ENCODE data around the gene GAA.
"Not testable (repeated sequence)": the region's sequence is repeated elsewhere in the genome, so short reads cannot be mapped to it uniquely, and the experiment has no call there.

GAA gene

DNA sequence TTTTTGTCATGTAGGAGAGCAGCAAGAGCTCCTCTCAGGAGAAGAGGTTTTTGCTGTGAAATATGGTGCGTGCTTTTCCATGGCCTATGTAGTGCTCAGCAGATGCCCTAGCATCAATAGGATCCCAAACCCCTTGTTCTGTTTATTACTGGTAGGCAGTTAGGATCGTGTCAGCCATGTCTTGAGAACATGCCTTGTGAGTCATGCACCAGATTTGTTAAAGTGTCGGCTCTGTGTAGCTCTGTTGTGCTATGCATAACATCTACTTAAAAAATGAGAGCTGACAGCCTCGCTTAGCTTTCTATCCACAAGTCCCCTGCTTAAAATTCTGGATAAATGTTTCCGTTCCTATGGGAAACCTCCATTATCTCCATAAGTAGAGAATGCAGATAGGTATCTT lies 50.0 kb downstream of the GAA start:
- no peak for DNase-seq (ENCODE audit: low spot score)
- TF ChIP-seq, protein P1, sequence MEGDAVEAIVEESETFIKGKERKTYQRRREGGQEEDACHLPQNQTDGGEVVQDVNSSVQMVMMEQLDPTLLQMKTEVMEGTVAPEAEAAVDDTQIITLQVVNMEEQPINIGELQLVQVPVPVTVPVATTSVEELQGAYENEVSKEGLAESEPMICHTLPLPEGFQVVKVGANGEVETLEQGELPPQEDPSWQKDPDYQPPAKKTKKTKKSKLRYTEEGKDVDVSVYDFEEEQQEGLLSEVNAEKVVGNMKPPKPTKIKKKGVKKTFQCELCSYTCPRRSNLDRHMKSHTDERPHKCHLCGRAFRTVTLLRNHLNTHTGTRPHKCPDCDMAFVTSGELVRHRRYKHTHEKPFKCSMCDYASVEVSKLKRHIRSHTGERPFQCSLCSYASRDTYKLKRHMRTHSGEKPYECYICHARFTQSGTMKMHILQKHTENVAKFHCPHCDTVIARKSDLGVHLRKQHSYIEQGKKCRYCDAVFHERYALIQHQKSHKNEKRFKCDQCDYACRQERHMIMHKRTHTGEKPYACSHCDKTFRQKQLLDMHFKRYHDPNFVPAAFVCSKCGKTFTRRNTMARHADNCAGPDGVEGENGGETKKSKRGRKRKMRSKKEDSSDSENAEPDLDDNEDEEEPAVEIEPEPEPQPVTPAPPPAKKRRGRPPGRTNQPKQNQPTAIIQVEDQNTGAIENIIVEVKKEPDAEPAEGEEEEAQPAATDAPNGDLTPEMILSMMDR (IDR thresholded peaks at IDR 0.05; ENCODE audit: extremely low read depth, insufficient read depth, missing control alignments), result no peak
- in situ Hi-C loops (cut with MboI; ENCODE audit: low pct_unique_long_range_greater_than_20kb, low sequenced_read_pairs, unreplicated experiment), result no loop called here

DNA sequence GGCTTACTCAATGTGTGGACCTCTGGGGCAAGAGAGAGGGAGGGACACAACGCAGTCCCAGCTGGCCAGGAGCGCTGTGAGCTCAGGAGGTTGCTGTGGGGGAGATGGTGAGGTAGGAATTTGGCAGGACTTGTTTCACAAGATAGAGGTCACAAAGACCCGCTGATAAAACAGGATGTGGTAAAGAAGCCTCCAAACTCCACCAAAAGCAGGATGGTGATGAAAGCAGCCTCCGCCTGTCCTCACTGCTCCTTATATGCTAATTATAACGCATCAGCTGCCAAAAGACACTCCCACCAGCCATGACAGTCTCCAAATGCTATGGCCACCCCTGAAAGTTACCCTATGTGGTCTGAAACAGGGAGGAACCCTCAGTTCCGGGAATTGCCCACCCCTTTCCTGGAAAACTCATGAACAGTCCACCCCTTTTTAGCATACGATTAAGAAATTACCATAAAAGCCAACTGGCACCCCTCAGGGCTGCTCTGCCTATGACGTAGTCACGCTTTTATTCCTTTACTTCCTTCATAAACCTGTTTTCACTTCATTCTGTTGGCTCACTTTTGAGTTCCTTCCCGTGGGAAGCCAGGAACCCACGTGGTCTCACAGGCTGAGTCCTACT lies 50.8 kb downstream of the GAA start:
- TF ChIP-seq, protein P1 (IDR thresholded peaks at IDR 0.05; ENCODE audit: extremely low read depth, insufficient read depth, missing control alignments), result no peak
- in situ Hi-C loops (cut with MboI; ENCODE audit: low pct_unique_long_range_greater_than_20kb, low sequenced_read_pairs, unreplicated experiment), result no loop called here
- no peak for DNase-seq (ENCODE audit: low spot score)

DNA sequence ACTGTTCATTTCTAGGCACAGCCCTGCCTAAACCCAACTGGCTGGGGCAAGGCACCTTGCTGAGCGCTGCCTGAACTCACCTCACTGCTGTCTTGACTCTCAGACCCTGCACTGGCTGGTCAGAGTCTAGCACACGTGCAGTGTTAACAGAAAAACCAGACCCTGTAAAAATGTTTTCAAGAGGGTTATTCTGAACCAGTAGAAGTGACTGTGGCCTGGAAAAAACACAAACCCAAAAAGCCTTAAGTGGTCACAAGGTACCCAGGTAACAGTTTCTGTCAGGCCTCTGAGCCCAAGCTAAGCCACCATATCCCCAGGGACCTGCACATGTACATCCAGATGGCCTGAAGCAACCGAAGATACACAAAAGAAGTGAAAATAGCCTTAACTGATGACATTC lies 51.6 kb downstream of the GAA start:
- in situ Hi-C loops (cut with MboI; ENCODE audit: low pct_unique_long_range_greater_than_20kb, low sequenced_read_pairs, unreplicated experiment), result no loop called here
- TF ChIP-seq, protein P1 (IDR thresholded peaks at IDR 0.05; ENCODE audit: extremely low read depth, insufficient read depth, missing control alignments), result no peak
- DNase-seq (ENCODE audit: low spot score), result no peak

DNA sequence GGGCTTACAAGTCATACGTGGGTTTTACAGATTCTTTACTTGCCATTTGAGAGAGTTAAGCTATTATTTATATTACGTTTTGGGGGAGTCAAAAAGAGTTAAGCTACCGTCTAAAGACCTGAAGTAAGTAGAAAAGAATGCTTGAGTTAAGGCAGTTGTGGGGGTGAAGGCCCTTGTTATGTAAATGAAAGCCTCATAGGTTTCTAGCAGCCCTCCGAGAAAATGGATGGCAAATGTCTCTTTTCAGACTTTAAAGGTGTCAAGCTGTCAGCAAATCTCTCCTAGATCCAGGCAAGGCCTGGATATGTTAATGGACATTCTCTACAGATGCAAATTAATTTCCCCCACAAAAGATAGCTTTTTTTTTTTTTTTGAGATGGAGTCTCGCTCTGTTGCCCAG lies 52.8 kb downstream of the GAA start:
- in situ Hi-C loops (cut with MboI; ENCODE audit: low pct_unique_long_range_greater_than_20kb, low sequenced_read_pairs, unreplicated experiment), result no loop called here
- DNase-seq (ENCODE audit: low spot score), result no peak
- TF ChIP-seq, protein P1 (IDR thresholded peaks at IDR 0.05; ENCODE audit: extremely low read depth, insufficient read depth, missing control alignments), result no peak

DNA sequence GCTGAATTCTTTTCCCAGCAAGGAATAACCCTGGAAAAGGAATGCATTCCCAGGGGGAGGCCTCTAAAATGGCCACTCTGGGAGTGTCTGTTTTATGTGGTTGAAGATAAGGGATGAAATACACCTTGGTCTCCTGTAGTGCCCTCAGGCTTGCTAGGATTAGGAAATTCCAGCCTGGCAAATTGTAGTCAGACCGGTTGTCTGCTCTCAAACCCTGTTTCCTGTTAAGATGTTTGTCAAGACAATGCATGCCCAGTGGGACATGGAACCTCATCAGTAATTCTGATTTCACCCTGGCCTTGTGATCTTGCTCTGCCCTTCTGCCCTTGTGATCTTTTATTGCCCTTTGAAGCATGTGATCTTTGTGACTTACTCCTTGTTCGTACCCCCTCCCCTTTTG lies 54.2 kb downstream of the GAA start:
- in situ Hi-C loops (cut with MboI; ENCODE audit: low pct_unique_long_range_greater_than_20kb, low sequenced_read_pairs, unreplicated experiment); DNase-seq (ENCODE audit: low spot score): not testable (repeated sequence)

DNA sequence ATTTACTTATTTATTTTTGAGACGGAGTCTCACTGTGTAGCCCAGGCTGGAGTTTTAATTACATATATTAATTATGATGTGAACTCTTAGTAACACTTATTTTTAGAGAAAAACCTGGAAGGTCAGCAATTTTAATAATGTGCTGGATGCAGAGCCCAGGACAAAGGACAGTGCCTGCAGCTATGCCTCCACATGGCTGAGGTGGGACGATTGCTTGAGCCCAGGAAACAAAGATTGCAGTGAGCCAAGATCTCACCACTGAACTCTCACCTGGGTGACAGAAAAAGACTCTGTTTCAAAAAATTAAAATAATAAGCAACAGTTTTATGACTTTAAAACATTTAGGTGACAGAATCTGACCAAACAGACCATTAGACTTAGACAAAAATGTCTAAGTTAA lies 57.5 kb downstream of the GAA start:
- TF ChIP-seq, protein P1 (IDR thresholded peaks at IDR 0.05; ENCODE audit: extremely low read depth, insufficient read depth, missing control alignments), result no peak
- no peak for DNase-seq (ENCODE audit: low spot score)
- in situ Hi-C loops (cut with MboI; ENCODE audit: low pct_unique_long_range_greater_than_20kb, low sequenced_read_pairs, unreplicated experiment), result no loop called here

DNA sequence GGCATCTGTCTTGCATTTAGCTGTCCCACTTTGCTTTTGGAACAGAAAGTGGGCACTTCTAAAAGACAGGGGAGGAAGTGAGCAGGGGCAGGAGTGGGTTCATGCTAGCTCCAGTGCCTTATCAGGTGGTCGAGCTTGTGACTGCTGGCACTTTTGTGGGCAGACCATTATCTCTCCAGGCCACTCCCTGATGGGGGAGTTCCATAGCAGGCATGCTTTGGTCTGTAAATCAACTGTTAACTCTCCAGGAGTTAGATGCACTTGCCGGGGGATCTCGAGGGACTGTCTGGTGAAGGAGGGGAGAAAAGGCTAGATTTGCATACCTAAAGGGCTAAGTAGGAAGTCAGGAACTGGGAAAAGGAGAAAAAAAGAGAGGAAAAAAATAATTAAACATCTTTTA lies 59.2 kb downstream of the GAA start:
- no peak for DNase-seq (ENCODE audit: low spot score)
- TF ChIP-seq, protein P1 (IDR thresholded peaks at IDR 0.05; ENCODE audit: extremely low read depth, insufficient read depth, missing control alignments), result no peak
- in situ Hi-C loops (cut with MboI; ENCODE audit: low pct_unique_long_range_greater_than_20kb, low sequenced_read_pairs, unreplicated experiment), result no loop called here
